K562 (cell line): ENCODE results near the gene VDR. TPM values are rescaled to one million over a fixed set of nuclear protein-coding genes. Genes with fewer than 3 reads are reported as not detected.

Source experiments
- ATF3 ChIP-seq, 2 experiments: fragments of 450-650 bp in 1 of 2; sonication (generic) in 1 of 2; formaldehyde crosslinking in 1 of 2; IDR thresholded peaks in 1 of 2; conservative IDR thresholded peaks in 1 of 2; 2 replicates each; pipeline versions ENCODE4 v1.6.1 to v1.8.1; 2016 to 2023; ENCODE audit warnings: mild to moderate bottlenecking in 2 of 2, moderate library complexity in 2 of 2, inconsistent platforms in 1 of 2, missing genetic modification reagents in 1 of 2
- CREM ChIP-seq: IDR thresholded peaks from 2 replicates; pipeline ENCODE4 v1.6.1; 2014; ENCODE audit warnings: antibody characterized with exemption, low read depth
- CTBP1 ChIP-seq: fragments of 450-650 bp; IDR thresholded peaks from 2 replicates; pipeline ENCODE4 v1.6.1; 2016; ENCODE audit warnings: borderline replicate concordance
- DLX4 ChIP-seq: fragments of 250-450 bp; sonication (Bioruptor Pico); IDR thresholded peaks from 2 replicates; pipeline ENCODE4 v1.6.1; 2021; ENCODE audit warnings: mild to moderate bottlenecking
- FOXM1 ChIP-seq, 2 experiments: fragments of 450-650 bp in 1 of 2; sonication (generic) in 1 of 2; formaldehyde crosslinking in 1 of 2; IDR thresholded peaks; 2 replicates each; pipeline versions ENCODE4 v1.6.1 to v1.9.0; 2017 to 2022; ENCODE audit warnings: low read depth in 2 of 2, mild to moderate bottlenecking in 2 of 2, missing genetic modification reagents in 1 of 2, moderate library complexity in 1 of 2
- KLF13 ChIP-seq: fragments of 450-650 bp; IDR thresholded peaks from 2 replicates; pipeline ENCODE4 v1.6.1; 2016; ENCODE audit warnings: missing genetic modification characterization, low read depth, mild to moderate bottlenecking, missing compliant biosample characterization, moderate library complexity, borderline replicate concordance
- MEIS2 ChIP-seq: fragments of 450-650 bp; IDR thresholded peaks from 2 replicates; pipeline ENCODE4 v1.6.1; 2014; ENCODE audit warnings: mild to moderate bottlenecking; ENCODE audit not compliant: partially characterized antibody
- MTA3 ChIP-seq: fragments of 450-650 bp; formaldehyde crosslinking; IDR thresholded peaks from 2 replicates; pipeline ENCODE4 v1.6.1; 2017; ENCODE audit warnings: mild to moderate bottlenecking, borderline replicate concordance
- NR2C1 ChIP-seq, 2 experiments: fragments of 450-650 bp; IDR thresholded peaks; 2 replicates each; pipeline ENCODE4 v1.6.1; 2017; ENCODE audit warnings: mild to moderate bottlenecking in 2 of 2, antibody characterized with exemption in 1 of 2, inconsistent platforms in 1 of 2, missing compliant biosample characterization in 1 of 2, missing genetic modification characterization in 1 of 2
- NRF1 ChIP-seq, 2 experiments: fragments of 450-650 bp; IDR thresholded peaks in 1 of 2; conservative IDR thresholded peaks in 1 of 2; 2 replicates each; pipeline ENCODE4 v1.6.1; 2014; ENCODE audit warnings: mild to moderate bottlenecking in 2 of 2
- PML ChIP-seq: IDR thresholded peaks from 2 replicates; pipeline ENCODE4 v1.6.1; 2012; ENCODE audit warnings: low read length, inconsistent platforms
- PTTG1 ChIP-seq: fragments of 450-650 bp; IDR thresholded peaks from 2 replicates; pipeline ENCODE4 v1.6.1; 2016; ENCODE audit warnings: low read depth, mild to moderate bottlenecking, missing genetic modification characterization, missing compliant biosample characterization
- RBFOX2 ChIP-seq: fragments of 200-400 bp; formaldehyde crosslinking; IDR thresholded peaks from 2 replicates; pipeline ENCODE4 v1.6.1; 2017; ENCODE audit warnings: low read depth, mild to moderate bottlenecking, low read length, moderate library complexity
- TBP ChIP-seq: optimal IDR thresholded peaks from 2 replicates; pipeline ENCODE3; 2011; ENCODE audit warnings: low read depth, low read length, improper control_type of control experiment
- ZNF316 ChIP-seq: fragments of 450-650 bp; IDR thresholded peaks from 2 replicates; pipeline ENCODE4 v1.6.1; 2016
- ZNF766 ChIP-seq: fragments of 200-800 bp; sonication (Bioruptor generic); conservative IDR thresholded peaks from 2 replicates; pipeline ENCODE4 v1.6.1; 2016; ENCODE audit warnings: missing genetic modification characterization, missing compliant biosample characterization
- polyA plus RNA-seq, 8 experiments: library from polyadenylated mRNA; depleted of rRNA in 4 of 8; stranded (reverse) in 5 of 8; unstranded in 3 of 8; fragments of >200 nt; fragmentation: Nextera tagmentation in 2 of 8; fragmentation: Illumina TruSeq in 1 of 8; extraction: Ambion mirVana in 2 of 8; extraction: Trizol in 1 of 8; gene quantifications; 2 replicates each; pipeline versions ENCODE4 v1.2.1 to v1.2.3, GENCODE V29; 2011 to 2014; ENCODE audit warnings: inconsistent platforms in 1 of 8, missing spikeins in 1 of 8
- total RNA-seq, 7 experiments: library from RNA; depleted of rRNA in 6 of 7; stranded (reverse); fragments of >200 nt in 6 of 7; fragmentation: Illumina TruSeq in 2 of 7; extraction: Trizol in 2 of 7; gene quantifications; 2 replicates each; pipeline versions ENCODE4 v1.2.1 to v1.2.3, GENCODE V29; 2011 to 2021; ENCODE audit warnings: low replicate concordance in 1 of 7
- TF ChIP-seq, protein P1 (sequence below), 2 experiments: fragments of 450-650 bp; conservative IDR thresholded peaks; 2 replicates each; pipeline ENCODE4 v1.6.1; 2017; ENCODE audit warnings: mild to moderate bottlenecking in 2 of 2, moderate library complexity in 2 of 2
- TF ChIP-seq, protein P2 (sequence below), 2 experiments: fragments of 450-650 bp; IDR thresholded peaks; 2 replicates each; pipeline ENCODE4 v1.6.1; 2018; ENCODE audit warnings: mild to moderate bottlenecking in 2 of 2, low read depth in 1 of 2; ENCODE audit not compliant: partially characterized antibody in 2 of 2

VDR gene
- total and polyA plus RNA-seq, 9 of the 15 experiments (the other 6 are each of a cell fraction or from before 2014, with no cell fraction given) = 0.61 to 4.8 (median 2.0) TPM

GRCh38 chr12:47828976-47829482 lies 75.8 kb downstream of the VDR start (continued):
- TF ChIP-seq, protein P1, sequence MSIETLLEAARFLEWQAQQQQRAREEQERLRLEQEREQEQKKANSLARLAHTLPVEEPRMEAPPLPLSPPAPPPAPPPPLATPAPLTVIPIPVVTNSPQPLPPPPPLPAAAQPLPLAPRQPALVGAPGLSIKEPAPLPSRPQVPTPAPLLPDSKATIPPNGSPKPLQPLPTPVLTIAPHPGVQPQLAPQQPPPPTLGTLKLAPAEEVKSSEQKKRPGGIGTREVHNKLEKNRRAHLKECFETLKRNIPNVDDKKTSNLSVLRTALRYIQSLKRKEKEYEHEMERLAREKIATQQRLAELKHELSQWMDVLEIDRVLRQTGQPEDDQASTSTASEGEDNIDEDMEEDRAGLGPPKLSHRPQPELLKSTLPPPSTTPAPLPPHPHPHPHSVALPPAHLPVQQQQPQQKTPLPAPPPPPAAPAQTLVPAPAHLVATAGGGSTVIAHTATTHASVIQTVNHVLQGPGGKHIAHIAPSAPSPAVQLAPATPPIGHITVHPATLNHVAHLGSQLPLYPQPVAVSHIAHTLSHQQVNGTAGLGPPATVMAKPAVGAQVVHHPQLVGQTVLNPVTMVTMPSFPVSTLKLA (conservative IDR thresholded peaks at IDR 0.05) = peak in 1 of 2 experiments; percentile 41; a peak in 2 of 4 replicates
- 0 out of 2 replicates have a peak, but pooled peaks have one; percentile 55 for TF ChIP-seq NR2C1 (IDR thresholded peaks at IDR 0.05)
- peak; percentile 73 for TF ChIP-seq NR2C1 (tag; IDR thresholded peaks at IDR 0.05)
- TF ChIP-seq, protein P2, sequence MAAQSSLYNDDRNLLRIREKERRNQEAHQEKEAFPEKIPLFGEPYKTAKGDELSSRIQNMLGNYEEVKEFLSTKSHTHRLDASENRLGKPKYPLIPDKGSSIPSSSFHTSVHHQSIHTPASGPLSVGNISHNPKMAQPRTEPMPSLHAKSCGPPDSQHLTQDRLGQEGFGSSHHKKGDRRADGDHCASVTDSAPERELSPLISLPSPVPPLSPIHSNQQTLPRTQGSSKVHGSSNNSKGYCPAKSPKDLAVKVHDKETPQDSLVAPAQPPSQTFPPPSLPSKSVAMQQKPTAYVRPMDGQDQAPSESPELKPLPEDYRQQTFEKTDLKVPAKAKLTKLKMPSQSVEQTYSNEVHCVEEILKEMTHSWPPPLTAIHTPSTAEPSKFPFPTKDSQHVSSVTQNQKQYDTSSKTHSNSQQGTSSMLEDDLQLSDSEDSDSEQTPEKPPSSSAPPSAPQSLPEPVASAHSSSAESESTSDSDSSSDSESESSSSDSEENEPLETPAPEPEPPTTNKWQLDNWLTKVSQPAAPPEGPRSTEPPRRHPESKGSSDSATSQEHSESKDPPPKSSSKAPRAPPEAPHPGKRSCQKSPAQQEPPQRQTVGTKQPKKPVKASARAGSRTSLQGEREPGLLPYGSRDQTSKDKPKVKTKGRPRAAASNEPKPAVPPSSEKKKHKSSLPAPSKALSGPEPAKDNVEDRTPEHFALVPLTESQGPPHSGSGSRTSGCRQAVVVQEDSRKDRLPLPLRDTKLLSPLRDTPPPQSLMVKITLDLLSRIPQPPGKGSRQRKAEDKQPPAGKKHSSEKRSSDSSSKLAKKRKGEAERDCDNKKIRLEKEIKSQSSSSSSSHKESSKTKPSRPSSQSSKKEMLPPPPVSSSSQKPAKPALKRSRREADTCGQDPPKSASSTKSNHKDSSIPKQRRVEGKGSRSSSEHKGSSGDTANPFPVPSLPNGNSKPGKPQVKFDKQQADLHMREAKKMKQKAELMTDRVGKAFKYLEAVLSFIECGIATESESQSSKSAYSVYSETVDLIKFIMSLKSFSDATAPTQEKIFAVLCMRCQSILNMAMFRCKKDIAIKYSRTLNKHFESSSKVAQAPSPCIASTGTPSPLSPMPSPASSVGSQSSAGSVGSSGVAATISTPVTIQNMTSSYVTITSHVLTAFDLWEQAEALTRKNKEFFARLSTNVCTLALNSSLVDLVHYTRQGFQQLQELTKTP (IDR thresholded peaks at IDR 0.05; ENCODE audit: low read depth in 1 of 2, partially characterized antibody in 2 of 2) = peak; percentile 42 to 87
- peak; percentile 51; the same call in 1 of the 2 replicates for TF ChIP-seq PML
- TF ChIP-seq DLX4 (CRISPR knock-in tag) = no peak
- TF ChIP-seq CTBP1 = peak; percentile 95
- TF ChIP-seq RBFOX2 = peak; percentile 62
- TF ChIP-seq MTA3 = peak; percentile 86; the same call in 1 of the 2 replicates
- TF ChIP-seq ZNF766 (CRISPR knock-in tag) = peak; percentile 61
- TF ChIP-seq TBP = peak; percentile 55
- TF ChIP-seq ZNF316 = no peak
- peak; percentile 46; the same call in 1 of the 2 replicates for TF ChIP-seq ATF3 (IDR thresholded peaks at IDR 0.05)
- TF ChIP-seq ATF3 (CRISPR knock-in tag; conservative IDR thresholded peaks at IDR 0.05) = no peak
- TF ChIP-seq NRF1 (conservative IDR thresholded peaks at IDR 0.05 in 1 of 2, IDR thresholded peaks at IDR 0.05 in 1 of 2) = peak; percentile 53 to 66
- 0 out of 2 replicates have a peak, but pooled peaks have one; percentile 22 for TF ChIP-seq CREM
- TF ChIP-seq PTTG1 (tag) = no peak
- peak; percentile 14 for TF ChIP-seq MEIS2
- TF ChIP-seq FOXM1 (IDR thresholded peaks at IDR 0.05; ENCODE audit: low read depth) = no peak
- TF ChIP-seq FOXM1 (CRISPR knock-in tag; IDR thresholded peaks at IDR 0.05; ENCODE audit: low read depth) = no peak
- peak; percentile 86; the same call in 1 of the 2 replicates for TF ChIP-seq KLF13 (tag)
